Naive thymus-derived CD4-positive, alpha-beta T cell (primary cell): ENCODE data around the gene CDC42EP3. TPM values are rescaled to one million over a fixed set of nuclear protein-coding genes. Genes with fewer than 3 reads are reported as not detected.

Experiments used
- ATAC-seq: fragments of 150-1000 bp; cut with Tn5 transposase; 2 replicates; pipeline ENCODE4 v1.10.0; 2021; ENCODE audit warnings: mild to moderate bottlenecking, moderate library complexity
- CTCF ChIA-PET: fragments of 350-600 bp; sonication (Branson Sonifier 250); formaldehyde crosslinking; loops from one replicate; lab custom pipeline; 2021; ENCODE audit warnings: antibody characterized with exemption; lab: Charles Lee
- POLR2A ChIA-PET: fragments of 350-600 bp; sonication (Branson Sonifier 250); formaldehyde crosslinking; loops from one replicate; lab custom pipeline; 2021; ENCODE audit warnings: antibody characterized with exemption, inconsistent platforms; lab: Charles Lee
- DNase-seq, 9 donors: peaks; one replicate each; pipeline versions ENCODE4 v3.0.0 to v3.0.0-alpha.2; 2020 to 2022; ENCODE audit warnings: mixed read lengths in 1 of 9
- H3K27ac ChIP-seq: one replicate; pipeline ENCODE4 v1.7.0; 2013; ENCODE audit warnings: mild to moderate bottlenecking, low read depth, low read length, moderate library complexity
- H3K27me3 ChIP-seq, 2 donors: one replicate each; pipeline ENCODE4 v1.7.0; 2013; ENCODE audit warnings: low read length in 2 of 2, mild to moderate bottlenecking in 2 of 2, moderate library complexity in 2 of 2; ENCODE audit not compliant: control insufficient read depth in 2 of 2, insufficient read depth in 2 of 2
- H3K36me3 ChIP-seq, 3 experiments: 1 replicate in 2 of 3; 2 replicates in 1 of 3; pipeline ENCODE4 v1.7.0; 2013; ENCODE audit warnings: low read length in 3 of 3, mild to moderate bottlenecking in 3 of 3, moderate library complexity in 1 of 3; ENCODE audit not compliant: insufficient read depth in 3 of 3, control insufficient read depth in 2 of 3
- H3K4me1 ChIP-seq, 2 donors: one replicate each; pipeline ENCODE4 v1.7.0; 2013; ENCODE audit warnings: low read length in 2 of 2, mild to moderate bottlenecking in 2 of 2, moderate library complexity in 1 of 2; ENCODE audit not compliant: control insufficient read depth in 2 of 2, insufficient read depth in 2 of 2
- H3K4me3 ChIP-seq: 2 replicates; pipeline ENCODE4 v1.7.0; 2013; ENCODE audit warnings: mild to moderate bottlenecking, low read length
- H3K9me3 ChIP-seq, 3 experiments: 1 replicate in 2 of 3; 2 replicates in 1 of 3; pipeline ENCODE4 v1.7.0; 2013; ENCODE audit warnings: low read length in 3 of 3; ENCODE audit not compliant: control insufficient read depth in 2 of 3
- H3K27ac Mint-ChIP-seq, 9 donors: one replicate each; pipeline ENCODE4 v1.8.0; 2020 to 2022; ENCODE audit warnings: mixed read lengths in 9 of 9, mild to moderate bottlenecking in 8 of 9, moderate library complexity in 5 of 9, inconsistent platforms in 2 of 9
- H3K27me3 Mint-ChIP-seq, 5 donors: one replicate each; pipeline ENCODE4 v1.8.0; 2021 to 2022; ENCODE audit warnings: mixed read lengths in 5 of 5, mild to moderate bottlenecking in 1 of 5
- H3K36me3 Mint-ChIP-seq, 5 donors: one replicate each; pipeline ENCODE4 v1.8.0; 2020 to 2022; ENCODE audit warnings: mixed read lengths in 5 of 5, mild to moderate bottlenecking in 3 of 5, inconsistent platforms in 1 of 5
- H3K4me1 Mint-ChIP-seq, 7 donors: one replicate each; pipeline ENCODE4 v1.8.0; 2020 to 2022; ENCODE audit warnings: mixed read lengths in 7 of 7, mild to moderate bottlenecking in 3 of 7, inconsistent platforms in 1 of 7
- H3K4me3 Mint-ChIP-seq, 10 donors: one replicate each; pipeline ENCODE4 v1.8.0; 2020 to 2022; ENCODE audit warnings: mild to moderate bottlenecking in 10 of 10, mixed read lengths in 10 of 10, moderate library complexity in 6 of 10, inconsistent platforms in 2 of 10
- H3K9me3 Mint-ChIP-seq, 11 donors: one replicate each; pipeline ENCODE4 v1.8.0; 2020 to 2022; ENCODE audit warnings: mixed read lengths in 11 of 11, mild to moderate bottlenecking in 4 of 11, inconsistent platforms in 1 of 11, moderate library complexity in 1 of 11
- intact Hi-C, 2 donors: fragments of 100-400 bp; cut with micrococcal nuclease; formaldehyde crosslinking; loops; one replicate each; pipeline ENCODE4 v1.15.1; 2023
- polyA plus RNA-seq, 2 donors: library from polyadenylated mRNA; unstranded; fragments of 300-500 nt; fragmentation: Illumina TruSeq; gene quantifications; one replicate each; pipeline ENCODE4 v1.2.3, GENCODE V29; 2021
- total RNA-seq, 6 experiments: library from RNA in 5 of 6; stranded (reverse) in 5 of 6; gene quantifications; 1 replicate in 5 of 6; 2 replicates in 1 of 6; pipeline ENCODE4 v1.2.3 and lab custom pipeline; 2021 to 2026

The CDC42EP3 gene
- total and polyA plus RNA-seq, 7 experiments from 2014 or later = 15.9 to 96.3 (median 17.8) TPM

DNA sequence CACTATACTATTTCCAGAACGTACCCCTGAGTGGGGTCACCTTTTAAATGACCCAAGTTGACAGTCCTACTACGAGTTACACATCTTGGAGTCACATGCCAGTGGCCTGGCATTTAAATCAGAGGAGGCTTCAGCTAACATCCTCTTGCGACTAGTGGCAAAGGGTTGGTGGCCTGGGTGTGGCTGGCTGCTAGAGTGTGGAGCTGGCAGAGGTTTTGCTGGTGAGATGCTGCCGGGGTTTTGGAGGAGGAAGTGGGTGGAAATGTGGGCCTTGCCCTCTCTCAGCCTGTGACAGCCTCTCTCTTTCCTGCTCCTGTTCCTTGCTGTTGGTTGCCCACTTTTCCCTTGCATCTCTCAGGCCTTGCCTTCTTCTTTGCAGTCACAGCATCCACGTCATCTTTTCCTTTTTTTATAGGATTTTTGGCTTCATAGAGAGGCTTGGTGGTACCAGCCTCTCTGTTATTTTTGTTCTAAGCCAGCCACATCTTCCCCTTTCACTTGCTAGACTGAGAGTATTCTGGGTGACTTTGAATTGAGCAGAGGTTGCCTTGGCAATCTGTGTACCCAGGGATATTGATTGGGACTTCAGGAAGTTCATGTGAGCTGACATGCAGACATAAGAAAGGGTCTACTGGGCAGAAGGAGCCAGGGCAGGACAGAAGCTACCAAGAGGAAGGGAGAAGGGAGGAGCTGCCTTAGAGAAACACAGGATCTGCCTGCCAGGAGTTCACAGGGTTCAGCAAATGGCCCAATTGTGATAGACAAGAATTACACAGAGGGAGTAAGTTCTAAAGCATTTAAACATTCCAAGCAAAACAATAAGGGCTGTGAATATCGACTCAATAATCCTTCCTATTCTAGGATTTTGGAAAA, 55.4 kb downstream of the CDC42EP3 start:
- Mint-ChIP-seq H3K27me3 (no peaks in the 10 kb centered on the region), H3K27ac (peak overlapping the region; percentile 82 to 96 (median 92)), H3K4me3 (peak overlapping the region; percentile 10 to 70 (median 40)), H3K4me1 (peaks cover 28 to 36% (median 30%) of the 10 kb centered on the region in 7 donors), H3K36me3 (peaks cover 0 to 5% (median 0%) of the 10 kb centered on the region in 5 donors), H3K9me3 (peaks cover 0 to 5% (median 0%) of the 10 kb centered on the region in 11 donors)
- Histone ChIP-seq H3K27me3 (no peaks in the 10 kb centered on the region), H3K9me3 (no peaks in the 10 kb centered on the region), H3K36me3 (no peaks in the 10 kb centered on the region), H3K4me1 (peaks cover 22 to 47% of the 10 kb centered on the region in 2 donors), H3K4me3 (no peak overlapping the region), H3K27ac (peak overlapping the region; percentile 49)
- intact Hi-C loops = loop anchor here in 1 of 2 donors (1.0 to 2.0 kb wide), 3 partner anchors 10 to 30 kb away; no protein-coding TSS in a partner anchor
- peak in 8 of 9 donors; percentile 39 to 78 (median 70) for DNase-seq
- ChIA-PET POLR2A (interaction anchor here (0.6 to 2.8 kb wide), 7 partner anchors 10 to 523 kb away, joined by 3 to 12 read pairs (median 3); no protein-coding TSS in a partner anchor), CTCF (interaction anchor here (0.6 to 1.3 kb wide), 4 partner anchors 9 to 201 kb away, joined by 3 to 5 read pairs (median 4); no protein-coding TSS in a partner anchor)
- ATAC-seq = peak; percentile 92

GRCh38 chr2:37614061-37614738, 57.2 kb downstream of the CDC42EP3 start:
- no peaks in the 10 kb centered on the region for H3K9me3 ChIP-seq
- Mint-ChIP-seq H3K4me3 (no peak overlapping the region), H3K27ac (peak overlapping the region in 3 of 9 donors; percentile 53 to 93 (median 90)), H3K4me1 (peaks cover 28 to 36% (median 30%) of the 10 kb centered on the region in 7 donors), H3K27me3 (no peaks in the 10 kb centered on the region), H3K36me3 (peaks cover 0 to 5% (median 0%) of the 10 kb centered on the region in 5 donors), H3K9me3 (peaks cover 0 to 4% (median 0%) of the 10 kb centered on the region in 11 donors)
- intact Hi-C loops = no loop called here
- no peaks in the 10 kb centered on the region for H3K36me3 ChIP-seq
- no peak overlapping the region for H3K27ac ChIP-seq
- H3K4me3 ChIP-seq = no peak overlapping the region
- no peaks in the 10 kb centered on the region for H3K27me3 ChIP-seq
- H3K4me1 ChIP-seq = peaks cover 22 to 40% of the 10 kb centered on the region in 2 donors
- ChIA-PET POLR2A (interaction anchor here (0.8 to 2.8 kb wide), 3 partner anchors 14 to 158 kb away, joined by 3 to 12 read pairs (median 3); no protein-coding TSS in a partner anchor), CTCF (interaction anchor here (0.6 kb wide), 1 partner anchor 281 kb away, joined by 3 read pairs; no protein-coding TSS in a partner anchor)
- DNase-seq (no peak), ATAC-seq (no peak)

- ATAC-seq = no peak
- no peak for DNase-seq
- Histone ChIP-seq H3K4me3 (no peak overlapping the region), H3K27me3 (no peaks in the 10 kb centered on the region), H3K36me3 (no peaks in the 10 kb centered on the region), H3K9me3 (no peaks in the 10 kb centered on the region), H3K4me1 (peaks cover 22 to 29% of the 10 kb centered on the region in 2 donors), H3K27ac (no peak overlapping the region)
- ChIA-PET POLR2A (no interaction called here), CTCF (interaction anchor here (1.0 kb wide), 1 partner anchor 25 kb away, joined by 4 read pairs; no protein-coding TSS in a partner anchor)
- no peak overlapping the region for H3K4me3 Mint-ChIP-seq
- intact Hi-C loops = no loop called here
- no peaks in the 10 kb centered on the region for H3K27me3 Mint-ChIP-seq
- peaks cover 0 to 18% (median 6%) of the 10 kb centered on the region in 11 donors for H3K9me3 Mint-ChIP-seq
- peaks cover 26 to 35% (median 29%) of the 10 kb centered on the region in 7 donors for H3K4me1 Mint-ChIP-seq
- H3K27ac Mint-ChIP-seq = no peak overlapping the region
- H3K36me3 Mint-ChIP-seq = peaks cover 0 to 4% (median 0%) of the 10 kb centered on the region in 5 donors
These were observed 59.1 kb downstream of the CDC42EP3 start for GRCh38 chr2:37612382-37612781.

DNA sequence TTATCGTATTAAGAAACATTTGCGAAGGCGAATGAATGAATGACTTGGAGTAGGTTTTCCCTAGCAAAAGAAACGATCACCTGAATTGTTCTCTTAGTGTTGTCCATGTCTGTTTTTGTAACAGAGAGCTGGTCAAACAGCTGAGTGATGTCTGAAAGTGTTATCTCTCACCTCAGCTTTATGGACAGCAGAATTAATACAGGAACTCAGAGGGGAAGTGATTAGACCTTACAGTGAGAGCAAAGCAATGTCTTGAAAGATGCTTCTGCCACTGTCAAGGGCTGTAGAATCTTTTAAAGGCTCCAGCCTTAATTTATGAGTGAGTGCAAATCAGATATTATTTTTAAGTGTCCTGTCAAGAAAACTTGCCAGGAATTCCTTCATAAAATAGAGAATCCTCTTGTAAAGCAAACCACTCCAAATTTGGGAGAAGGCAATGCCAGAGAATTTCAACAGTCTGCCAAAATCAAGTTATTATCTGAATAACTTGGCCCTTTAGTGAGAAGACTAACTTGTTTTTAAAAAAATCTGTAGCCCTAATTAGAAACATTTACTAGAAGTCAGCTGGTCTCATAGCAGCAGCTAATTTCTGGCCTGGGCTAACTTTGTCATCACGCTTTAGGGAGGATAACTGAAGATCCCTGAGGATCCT, 60.7 kb downstream of the CDC42EP3 start:
- H3K36me3 ChIP-seq = no peaks in the 10 kb centered on the region
- H3K27me3 Mint-ChIP-seq = peaks cover 0 to 4% (median 0%) of the 10 kb centered on the region in 5 donors
- peaks cover 11 to 25% (median 13%) of the 10 kb centered on the region in 7 donors for H3K4me1 Mint-ChIP-seq
- peaks cover 11 to 13% of the 10 kb centered on the region in 2 donors for H3K4me1 ChIP-seq
- ChIA-PET POLR2A (interaction anchor here (0.7 to 1.3 kb wide), 3 partner anchors 9 to 362 kb away, joined by 3 to 5 read pairs (median 4); no protein-coding TSS in a partner anchor), CTCF (no interaction called here)
- intact Hi-C loops = no loop called here
- H3K27me3 ChIP-seq = no peaks in the 10 kb centered on the region
- H3K27ac Mint-ChIP-seq = peak overlapping the region in 1 of 9 donors; percentile 7
- no peak for ATAC-seq
- no peaks in the 10 kb centered on the region for H3K9me3 ChIP-seq
- no peak overlapping the region for H3K4me3 ChIP-seq
- H3K27ac ChIP-seq = no peak overlapping the region
- peaks cover 2 to 9% (median 4%) of the 10 kb centered on the region in 5 donors for H3K36me3 Mint-ChIP-seq
- no peak overlapping the region for H3K4me3 Mint-ChIP-seq
- peaks cover 0 to 31% (median 11%) of the 10 kb centered on the region in 11 donors for H3K9me3 Mint-ChIP-seq
- no peak for DNase-seq

- Histone ChIP-seq H3K27me3 (no peaks in the 10 kb centered on the region), H3K4me3 (no peak overlapping the region), H3K4me1 (peaks cover under 1 to 4% of the 10 kb centered on the region in 2 donors), H3K27ac (no peak overlapping the region), H3K36me3 (peaks cover 0 to 4% (median 0%) of the 10 kb centered on the region in 3 experiments), H3K9me3 (no peaks in the 10 kb centered on the region)
- no peak for ATAC-seq
- intact Hi-C loops = no loop called here
- Mint-ChIP-seq H3K27me3 (peaks cover 0 to 6% (median 0%) of the 10 kb centered on the region in 5 donors), H3K4me1 (peaks cover 1 to 15% (median 4%) of the 10 kb centered on the region in 7 donors), H3K36me3 (peaks cover 6 to 12% (median 9%) of the 10 kb centered on the region in 5 donors), H3K9me3 (peaks cover 0 to 37% (median 12%) of the 10 kb centered on the region in 11 donors), H3K27ac (no peak overlapping the region), H3K4me3 (no peak overlapping the region)
- POLR2A ChIA-PET = interaction anchor here (1.3 kb wide), 1 partner anchor 10 kb away, joined by 5 read pairs; no protein-coding TSS in a partner anchor
- no peak for DNase-seq
- CTCF ChIA-PET = no interaction called here
These were observed 61.7 kb downstream of the CDC42EP3 start for GRCh38 chr2:37609782-37610181.
